Karpas-422 (cell line): ENCODE measurements around the gene SH2D7. TPM values are rescaled to one million over a fixed set of nuclear protein-coding genes. Genes with fewer than 3 reads are reported as not detected.

Experiments used
- DNase-seq: peaks from one replicate; pipeline ENCODE4 v3.0.0-alpha.2; 2015
- H2AFZ ChIP-seq: fragments of 200-600 bp; sonication (generic); 2 replicates; pipeline ENCODE4 v1.6.1; 2014; ENCODE audit warnings: antibody characterized with exemption, low read length, mixed read lengths
- H3K27ac ChIP-seq: fragments of 200-600 bp; sonication (generic); 2 replicates; pipeline ENCODE4 v1.5.1; 2014; ENCODE audit warnings: mild to moderate bottlenecking, low read length, moderate library complexity
- H3K27me3 ChIP-seq: fragments of 200-600 bp; sonication (generic); 2 replicates; pipeline ENCODE4 v1.6.1; 2014; ENCODE audit warnings: low read length, mixed read lengths
- H3K36me3 ChIP-seq: fragments of 200-600 bp; sonication (generic); 2 replicates; pipeline ENCODE4 v1.6.1; 2014; ENCODE audit warnings: low read length, mixed read lengths; ENCODE audit not compliant: insufficient read depth
- H3K4me1 ChIP-seq: fragments of 200-600 bp; sonication (generic); 2 replicates; pipeline ENCODE4 v1.6.1; 2014; ENCODE audit warnings: mild to moderate bottlenecking, low read length, mixed read lengths
- H3K4me2 ChIP-seq: fragments of 200-600 bp; sonication (generic); 2 replicates; pipeline ENCODE4 v1.6.1; 2014; ENCODE audit warnings: low read length, low read depth, mild to moderate bottlenecking; ENCODE audit not compliant: poor library complexity, severe bottlenecking
- H3K4me3 ChIP-seq: fragments of 200-600 bp; sonication (generic); 2 replicates; pipeline ENCODE4 v1.5.1; 2014; ENCODE audit warnings: mild to moderate bottlenecking, antibody characterized with exemption, low read length, mixed read lengths
- H3K79me2 ChIP-seq: fragments of 200-600 bp; sonication (generic); 2 replicates; pipeline ENCODE4 v1.6.1; 2014; ENCODE audit warnings: mild to moderate bottlenecking, low read length, mixed read lengths
- H3K9ac ChIP-seq: fragments of 200-600 bp; sonication (generic); 2 replicates; pipeline ENCODE4 v1.6.0; 2014; ENCODE audit warnings: low read length
- H3K9me2 ChIP-seq: fragments of 200-600 bp; sonication (generic), shearing (Covaris generic); replicated peaks from 2 replicates; pipeline ENCODE4 v1.6.0; 2014; ENCODE audit warnings: mild to moderate bottlenecking, low read length, moderate library complexity; ENCODE audit not compliant: insufficient read depth
- H3K9me3 ChIP-seq: fragments of 300-700, 200-600 bp; sonication (generic); 2 replicates; pipeline ENCODE4 v1.6.1; 2014; ENCODE audit warnings: low read length, mixed read lengths
- H4K20me1 ChIP-seq: fragments of 200-600 bp; sonication (generic); 2 replicates; pipeline ENCODE4 v1.6.1; 2014; ENCODE audit warnings: mild to moderate bottlenecking, antibody characterized with exemption, low read length, low read depth; ENCODE audit not compliant: insufficient read depth
- total RNA-seq: library from RNA; depleted of rRNA; stranded (reverse); fragments of >200 nt; shearing (Covaris generic); gene quantifications from 2 replicates; pipeline ENCODE4 v1.2.3, GENCODE V29; 2014; ENCODE audit warnings: low replicate concordance

SH2D7 gene
- total RNA-seq, 1 experiment from 2014 or later = not detected

GRCh38 chr15:78127882-78128281 is 35.5 kb downstream of the SH2D7 start:
- H3K27ac ChIP-seq = no peak overlapping the region
- no peak overlapping the region for H2AFZ ChIP-seq
- no peaks in the 10 kb centered on the region for H3K36me3 ChIP-seq
- H3K79me2 ChIP-seq = no peaks in the 10 kb centered on the region
- no peak overlapping the region for H3K4me2 ChIP-seq
- no peaks in the 10 kb centered on the region for H4K20me1 ChIP-seq
- no peak overlapping the region for H3K4me3 ChIP-seq
- H3K9me3 ChIP-seq = no peaks in the 10 kb centered on the region
- H3K27me3 ChIP-seq = no peaks in the 10 kb centered on the region
- H3K4me1 ChIP-seq = peaks cover 14% of the 10 kb centered on the region
- H3K9me2 ChIP-seq = no peaks in the 10 kb centered on the region
- DNase-seq = no peak
- H3K9ac ChIP-seq = no peak overlapping the region

- no peaks in the 10 kb centered on the region for H4K20me1 ChIP-seq
- peaks cover 14% of the 10 kb centered on the region for H3K4me1 ChIP-seq
- H3K79me2 ChIP-seq = no peaks in the 10 kb centered on the region
- H3K9me2 ChIP-seq = no peaks in the 10 kb centered on the region
- H3K27ac ChIP-seq = no peak overlapping the region
- H2AFZ ChIP-seq = no peak overlapping the region
- no peaks in the 10 kb centered on the region for H3K36me3 ChIP-seq
- no peaks in the 10 kb centered on the region for H3K27me3 ChIP-seq
- H3K9ac ChIP-seq = no peak overlapping the region
- H3K9me3 ChIP-seq = no peaks in the 10 kb centered on the region
- no peak overlapping the region for H3K4me3 ChIP-seq
- H3K4me2 ChIP-seq = no peak overlapping the region
- DNase-seq = no peak
Measured at GRCh38 chr15:78129077-78129750, 36.9 kb downstream of the SH2D7 start.

- H3K4me1 ChIP-seq = peaks cover 14% of the 10 kb centered on the region
- no peak overlapping the region for H3K4me2 ChIP-seq
- H3K9me3 ChIP-seq = no peaks in the 10 kb centered on the region
- no peaks in the 10 kb centered on the region for H3K27me3 ChIP-seq
- no peak overlapping the region for H3K9ac ChIP-seq
- no peak overlapping the region for H2AFZ ChIP-seq
- H3K36me3 ChIP-seq = no peaks in the 10 kb centered on the region
- no peak for DNase-seq
- H3K79me2 ChIP-seq = no peaks in the 10 kb centered on the region
- no peak overlapping the region for H3K4me3 ChIP-seq
- no peak overlapping the region for H3K27ac ChIP-seq
- H3K9me2 ChIP-seq = no peaks in the 10 kb centered on the region
- H4K20me1 ChIP-seq = no peaks in the 10 kb centered on the region
Measured at GRCh38 chr15:78129751-78130287, 37.5 kb downstream of the SH2D7 start.

- Histone ChIP-seq H3K36me3 (no peaks in the 10 kb centered on the region), H3K27ac (no peak overlapping the region), H3K79me2 (no peaks in the 10 kb centered on the region), H3K27me3 (no peaks in the 10 kb centered on the region), H4K20me1 (no peaks in the 10 kb centered on the region), H2AFZ (no peak overlapping the region), H3K9ac (peak overlapping the region; percentile 87; the same call in 1 of the 2 replicates), H3K4me1 (peaks cover 14% of the 10 kb centered on the region), H3K4me2 (peak overlapping the region; percentile 86), H3K4me3 (no peak overlapping the region; the same call in 1 of the 2 replicates), H3K9me2 (no peaks in the 10 kb centered on the region), H3K9me3 (no peaks in the 10 kb centered on the region)
- DNase-seq = peak; percentile 56
Measured at GRCh38 chr15:78130466-78131294, 38.3 kb downstream of the SH2D7 start.

DNA sequence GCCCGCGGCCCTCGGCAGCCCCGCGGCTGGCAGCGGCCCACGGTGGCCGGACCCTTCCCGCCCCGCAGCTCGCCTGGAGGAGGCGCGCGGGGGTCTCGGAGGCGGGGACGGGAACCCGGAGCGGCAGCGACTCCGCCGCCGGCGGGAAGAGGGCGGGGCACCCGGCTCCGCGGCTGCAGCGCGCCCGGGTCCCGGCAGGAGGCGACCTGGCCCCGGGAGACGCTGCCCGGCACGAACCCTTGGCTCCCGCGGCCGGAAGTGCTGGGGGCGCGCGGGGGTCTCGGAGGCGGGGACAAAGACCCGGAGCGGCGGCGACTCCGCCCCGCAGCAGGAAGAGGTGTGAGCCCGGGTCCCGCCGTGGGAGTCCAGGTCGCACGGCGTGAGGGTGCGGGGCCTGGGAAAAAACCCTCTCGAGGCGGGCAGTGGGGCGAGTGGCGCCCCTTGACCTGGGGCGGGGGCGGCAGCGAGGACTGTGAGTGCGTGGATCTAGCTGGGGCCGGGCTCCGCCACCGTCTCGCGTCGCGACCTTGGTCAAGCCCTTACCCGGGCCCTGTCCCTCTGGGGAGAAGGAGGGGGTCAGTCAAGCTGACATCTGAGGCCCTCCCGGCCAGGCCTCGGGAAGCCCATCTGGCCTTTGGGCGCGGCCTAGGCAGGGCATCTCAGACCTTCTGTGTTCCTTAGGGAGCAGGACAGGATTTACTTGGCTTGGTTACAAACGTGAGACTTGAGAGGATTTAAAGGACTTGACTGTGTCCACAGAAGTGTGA is 39.1 kb downstream of the SH2D7 start, which contains the start of gene CIB2:
TSS of gene CIB2 (minus strand) at position 151 of the 767 bp plus-strand sequence. CDS start 230 bp downstream, outside the sequence.
- Histone ChIP-seq H3K4me3 (peak within 1 kb of the TSS; percentile 83), H3K79me2 (no peaks in the 10 kb centered on the region), H3K4me1 (peaks cover 14% of the 10 kb centered on the region), H3K9me3 (no peaks in the 10 kb centered on the region), H3K9ac (peak within 1 kb of the TSS; percentile 87), H3K9me2 (no peaks in the 10 kb centered on the region), H3K27ac (no peak within 1 kb of the TSS), H4K20me1 (no peaks in the 10 kb centered on the region), H3K4me2 (peak within 1 kb of the TSS; percentile 86), H3K27me3 (no peaks in the 10 kb centered on the region), H3K36me3 (no peaks in the 10 kb centered on the region), H2AFZ (peak within 1 kb of the TSS; percentile 97)
- DNase-seq = peak; percentile 91

- H3K36me3 ChIP-seq = no peaks in the 10 kb centered on the region
- no peak for DNase-seq
- H3K79me2 ChIP-seq = no peaks in the 10 kb centered on the region
- H3K9ac ChIP-seq = no peak overlapping the region
- H3K27ac ChIP-seq = no peak overlapping the region
- no peak overlapping the region for H2AFZ ChIP-seq
- no peaks in the 10 kb centered on the region for H4K20me1 ChIP-seq
- H3K9me3 ChIP-seq = no peaks in the 10 kb centered on the region
- H3K4me3 ChIP-seq = no peak overlapping the region
- no peak overlapping the region for H3K4me2 ChIP-seq
- no peaks in the 10 kb centered on the region for H3K27me3 ChIP-seq
- peaks cover 14% of the 10 kb centered on the region for H3K4me1 ChIP-seq
- no peaks in the 10 kb centered on the region for H3K9me2 ChIP-seq
Measured at GRCh38 chr15:78133801-78134200, 41.4 kb downstream of the SH2D7 start.

DNA sequence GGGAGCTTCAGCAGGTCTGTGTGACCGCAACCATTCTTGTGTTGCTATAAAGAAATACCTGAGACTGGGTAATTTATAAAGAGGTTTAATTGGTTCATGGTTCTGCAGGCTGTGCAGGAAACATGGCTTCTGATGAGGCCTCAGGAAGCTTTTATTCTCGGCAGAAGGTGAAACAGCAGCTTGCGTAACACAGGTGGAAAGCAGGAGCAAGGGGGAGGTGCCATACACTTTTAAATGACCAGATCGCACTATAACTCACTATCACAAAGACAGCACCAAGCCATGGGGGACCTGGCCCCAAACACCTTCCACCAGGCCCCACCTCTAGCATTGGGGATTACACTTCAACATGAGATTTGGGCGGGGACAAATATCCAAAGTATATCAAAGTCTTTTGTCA is 47.2 kb downstream of the SH2D7 start:
- DNase-seq = no peak
- H3K9me2 ChIP-seq = no peaks in the 10 kb centered on the region
- H3K4me2 ChIP-seq = no peak overlapping the region
- no peaks in the 10 kb centered on the region for H3K79me2 ChIP-seq
- no peak overlapping the region for H3K9ac ChIP-seq
- no peaks in the 10 kb centered on the region for H3K4me1 ChIP-seq
- no peak overlapping the region for H3K4me3 ChIP-seq
- no peaks in the 10 kb centered on the region for H3K9me3 ChIP-seq
- H4K20me1 ChIP-seq = no peaks in the 10 kb centered on the region
- no peaks in the 10 kb centered on the region for H3K36me3 ChIP-seq
- no peaks in the 10 kb centered on the region for H3K27me3 ChIP-seq
- H2AFZ ChIP-seq = no peak overlapping the region
- H3K27ac ChIP-seq = no peak overlapping the region
